ENCODE measurements around the gene SUSD6.
"Not testable (repeated sequence)": the region's sequence is repeated elsewhere in the genome, so short reads cannot be mapped to it uniquely, and the experiment has no call there.

SUSD6 gene

DNA sequence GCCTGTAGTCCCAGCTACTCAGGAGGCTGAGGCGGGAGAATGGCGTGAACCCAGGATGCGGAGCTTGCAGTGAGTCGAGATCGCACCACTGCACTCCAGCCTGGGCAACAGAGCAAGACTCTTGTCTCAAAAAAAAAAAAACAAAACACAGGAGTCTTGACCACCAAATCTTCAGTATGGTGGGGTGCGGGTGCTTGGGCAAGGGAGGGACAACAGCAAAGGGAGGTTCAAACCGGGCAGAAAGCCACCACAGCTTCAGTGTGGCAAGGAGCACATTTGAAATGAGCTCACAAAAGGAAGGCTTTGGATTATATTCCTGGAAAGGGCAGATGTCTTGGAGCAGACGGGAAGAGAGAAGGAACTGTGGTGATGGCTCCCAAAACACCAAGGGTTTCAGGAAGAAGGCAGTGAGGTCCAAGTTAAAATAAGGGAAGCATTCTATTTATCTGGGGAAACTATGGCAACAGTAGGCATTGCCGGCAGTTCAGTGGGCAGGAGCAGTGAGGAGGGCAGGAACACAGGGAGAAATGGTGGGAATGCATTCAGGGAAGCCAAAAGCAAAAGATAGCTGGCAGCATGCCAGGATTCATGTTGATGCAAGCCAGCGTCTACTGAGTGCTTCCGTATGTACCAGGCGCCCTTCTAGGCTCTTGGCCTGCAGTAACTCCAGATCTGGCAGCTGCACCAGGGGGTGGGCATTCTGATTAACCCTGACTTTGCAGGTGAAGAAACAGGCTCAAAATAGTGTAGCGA, 104.5 kb downstream of the SUSD6 start:
- no peak for DNase-seq

DNA sequence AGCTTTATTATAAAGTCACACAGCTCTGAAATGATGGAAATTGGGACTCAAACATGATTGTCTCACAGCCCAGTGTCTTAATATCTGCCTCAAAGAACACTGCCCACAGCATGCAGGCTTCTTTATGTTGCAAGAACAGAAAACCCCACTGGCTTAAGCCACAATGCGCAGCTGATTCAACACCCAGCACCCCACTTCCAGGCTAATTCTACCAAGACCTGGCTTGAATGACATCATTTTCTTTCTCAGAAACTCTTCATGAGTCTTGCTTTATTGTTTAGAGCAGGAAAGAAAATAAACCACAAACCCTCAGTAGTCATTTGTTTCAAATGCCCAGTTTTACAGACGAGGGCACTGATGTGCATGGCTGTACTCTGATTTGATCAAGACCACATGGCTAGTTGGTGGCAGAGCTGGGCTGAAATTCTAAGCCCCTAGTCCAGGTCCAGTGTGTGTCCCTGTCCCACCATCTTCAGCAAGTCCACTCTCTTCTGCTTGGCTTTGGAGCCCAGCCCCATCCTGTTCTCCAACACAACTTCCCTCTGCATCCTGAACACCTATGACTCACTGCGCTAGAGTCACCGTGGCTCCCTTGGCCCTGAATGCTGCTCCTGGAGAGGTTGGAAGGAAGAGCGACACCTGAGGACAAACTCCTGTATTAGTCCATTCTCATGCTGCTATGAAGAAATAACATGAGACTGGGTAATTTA, 105.2 kb downstream of the SUSD6 start:
- peak in 2 of 5 experiments; percentile 72 to 83 for DNase-seq

DNA sequence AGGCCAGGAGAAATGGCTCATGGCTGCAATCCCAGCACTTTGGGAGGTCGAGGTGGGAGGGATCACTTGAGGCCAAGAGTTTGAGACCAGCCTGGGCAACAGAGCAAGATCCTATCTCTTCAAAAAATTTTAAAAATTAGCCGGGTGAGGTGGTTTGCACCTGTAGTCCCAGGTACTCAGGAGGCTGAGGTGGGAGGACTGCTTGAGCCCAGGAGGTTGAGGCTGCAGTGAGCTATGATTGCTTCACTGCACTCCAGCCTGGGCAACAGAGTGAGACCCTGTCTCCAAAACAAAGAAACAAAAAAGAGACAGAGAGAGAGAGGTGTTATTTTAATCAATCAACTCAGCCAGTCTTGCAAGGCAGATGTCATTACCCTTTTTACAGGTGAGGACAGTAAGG, 107.2 kb downstream of the SUSD6 start:
- DNase-seq, result not testable (repeated sequence)

DNA sequence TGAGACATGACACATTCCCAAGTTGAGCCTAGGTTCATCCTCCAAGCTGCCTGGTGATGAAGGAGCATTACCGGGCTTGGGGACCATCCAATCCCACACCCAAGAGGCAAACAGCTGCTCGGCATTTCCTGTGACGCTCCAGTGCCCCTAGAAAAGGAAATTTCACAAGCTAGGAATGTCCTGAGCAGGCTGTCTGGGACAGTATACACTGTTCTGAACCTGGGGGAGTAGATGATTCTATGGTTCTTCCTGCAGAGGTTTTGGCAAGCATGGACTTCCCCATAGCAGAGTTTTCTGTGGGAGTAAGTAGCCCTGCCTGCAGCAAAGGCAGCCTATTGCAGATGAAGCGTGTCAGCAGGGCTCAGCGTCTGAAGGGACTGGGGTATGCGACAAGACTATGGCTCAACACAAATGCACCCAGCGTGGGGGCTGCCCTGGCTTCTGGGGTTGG, 108.1 kb downstream of the SUSD6 start:
- DNase-seq, result no peak

DNA sequence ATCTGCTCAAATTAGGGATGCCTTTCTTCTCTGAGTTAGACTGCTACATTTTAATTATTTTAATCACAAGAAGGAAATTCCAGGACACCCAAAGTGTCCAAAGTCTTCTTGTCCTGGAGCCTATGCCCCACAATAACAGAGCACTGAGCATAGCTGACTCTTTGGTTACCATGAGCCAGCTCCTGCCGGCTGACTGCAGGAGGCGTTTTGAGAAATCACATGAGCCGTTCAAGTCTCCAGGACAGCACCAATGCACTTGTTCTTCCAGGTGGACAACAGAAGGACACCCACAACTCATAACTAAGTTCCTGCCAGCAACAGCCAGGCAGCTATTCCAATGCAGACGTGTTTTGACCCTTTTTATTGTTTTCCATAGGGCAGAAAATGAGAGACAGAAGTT, 109.5 kb downstream of the SUSD6 start:
- DNase-seq, result no peak

DNA sequence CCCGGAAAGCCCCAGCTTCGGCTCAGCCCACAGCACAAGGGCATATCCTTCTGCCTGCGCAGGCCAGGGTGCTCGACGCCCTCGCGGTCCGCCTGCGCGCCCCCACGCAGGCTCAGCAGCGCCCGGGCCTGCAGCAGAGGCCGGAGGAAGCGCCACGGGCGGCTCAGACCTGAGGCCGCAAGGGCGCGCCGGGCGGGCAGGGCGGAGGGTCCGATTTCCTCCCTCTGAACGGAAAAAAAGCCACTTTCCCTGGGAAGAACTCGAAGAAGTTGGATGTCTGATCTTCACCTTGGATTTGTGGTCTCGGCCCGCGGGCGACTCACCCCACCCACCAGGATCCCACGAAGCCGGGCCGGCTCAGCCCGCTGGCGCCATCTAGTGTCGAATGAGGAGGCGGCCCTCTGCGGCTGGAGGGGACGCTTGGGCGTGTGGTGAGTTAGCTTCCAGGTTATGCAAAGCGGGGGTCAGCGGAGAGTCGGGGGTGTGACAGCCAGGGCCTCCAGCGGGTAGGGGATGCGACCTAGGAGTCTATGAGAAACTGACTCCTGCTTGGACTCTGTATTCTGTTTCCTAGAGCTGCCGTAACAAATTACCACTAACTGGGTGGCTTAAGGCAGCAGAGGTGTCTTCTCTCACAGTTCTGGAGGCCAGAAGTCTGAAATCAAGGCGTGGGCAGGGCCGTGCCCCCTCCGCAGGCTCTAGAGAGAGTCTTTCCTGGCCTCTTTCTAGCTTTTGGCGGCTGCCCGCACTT, 115.5 kb downstream of the SUSD6 start:
- DNase-seq, result peak; percentile 68 to 75 (median 72)

DNA sequence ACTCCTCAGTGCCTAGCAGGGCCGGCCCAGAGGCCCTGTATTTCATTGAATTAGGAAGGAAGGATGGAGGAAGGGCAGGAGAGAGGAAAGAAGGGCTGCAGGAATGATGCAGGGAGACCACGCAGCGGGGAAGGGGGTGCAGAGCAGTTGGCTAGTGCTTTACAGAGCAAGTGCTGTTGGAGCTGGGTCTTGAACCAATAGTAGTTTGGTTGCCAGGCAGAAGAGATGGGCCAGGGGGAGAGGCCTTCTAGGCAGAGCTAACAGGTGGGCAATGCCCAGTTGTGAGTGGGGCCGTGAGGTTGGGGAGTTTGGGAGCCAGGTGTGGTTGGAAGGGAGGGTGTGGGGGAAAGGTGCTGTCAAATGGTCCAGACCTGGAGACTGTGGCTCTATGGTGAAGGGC, 116.5 kb downstream of the SUSD6 start:
- DNase-seq, result no peak

DNA sequence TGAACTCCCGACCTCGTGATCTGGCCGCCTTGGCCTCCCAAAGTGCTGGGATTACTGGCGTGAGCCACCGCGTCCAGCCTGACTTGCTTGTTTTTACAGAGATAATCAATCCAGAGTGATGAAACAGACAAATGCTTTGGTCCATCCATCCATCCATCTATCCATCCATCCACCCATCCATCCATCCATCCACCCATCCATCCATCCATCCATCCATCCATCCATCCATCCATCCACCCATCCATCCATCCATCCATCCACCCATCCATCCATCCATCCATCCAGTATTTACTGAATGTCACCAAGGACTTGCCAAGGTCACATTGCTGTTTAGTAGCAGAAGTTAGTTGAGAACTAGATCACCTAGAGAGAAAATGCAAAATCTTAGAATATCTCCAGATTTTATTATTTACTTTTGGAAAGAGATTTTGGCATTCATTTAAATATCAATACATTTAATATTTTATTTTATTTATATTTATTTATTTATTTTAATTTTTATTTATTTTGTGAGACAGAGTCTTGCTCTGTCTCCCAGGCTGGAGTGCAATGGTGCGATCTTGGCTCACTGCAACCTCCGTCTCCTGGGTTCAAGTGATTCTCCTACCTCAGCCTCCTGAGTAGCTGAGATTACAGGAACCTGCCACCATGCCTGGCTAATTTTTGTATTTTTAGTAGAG, 120.7 kb downstream of the SUSD6 start:
- DNase-seq, result not testable (repeated sequence)

DNA sequence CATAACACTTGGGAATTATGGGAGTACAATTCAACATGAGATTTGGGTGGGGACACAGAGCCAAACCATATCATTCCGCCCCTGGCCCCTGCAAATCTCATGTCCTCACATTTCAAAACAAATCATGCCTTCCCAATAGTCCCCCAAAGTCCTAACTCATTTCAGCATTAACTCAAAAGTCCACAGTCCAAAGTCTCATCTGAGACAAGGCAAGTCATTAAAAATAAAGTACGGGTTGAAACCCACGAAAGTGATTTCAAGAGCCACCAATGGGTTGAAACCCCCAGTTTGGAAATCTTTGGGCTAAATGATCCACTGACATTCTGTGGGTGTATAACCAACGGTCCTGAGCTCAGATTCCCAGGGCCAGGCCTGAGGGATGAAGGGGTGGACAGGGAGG, 125.0 kb downstream of the SUSD6 start:
- not testable (repeated sequence) for DNase-seq

DNA sequence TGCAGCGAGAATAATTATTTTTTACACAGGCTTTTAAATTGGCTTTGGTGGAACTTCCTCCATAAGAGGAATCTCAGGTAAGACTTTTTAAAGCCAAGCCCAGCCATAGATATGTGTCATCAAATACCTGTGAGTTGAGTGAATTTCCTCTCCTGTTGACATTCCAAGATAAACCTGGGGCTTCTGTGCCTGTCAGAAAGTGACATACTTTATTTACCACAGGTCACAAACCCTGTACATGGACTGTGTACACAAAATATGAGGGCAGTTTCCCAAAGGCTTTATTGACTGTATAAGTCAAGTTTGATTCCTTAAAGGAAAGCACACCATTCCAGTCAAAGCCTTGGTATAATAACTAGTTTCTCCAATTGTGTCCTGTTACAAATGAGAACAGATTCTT, 129.7 kb downstream of the SUSD6 start:
- DNase-seq, result no peak

DNA sequence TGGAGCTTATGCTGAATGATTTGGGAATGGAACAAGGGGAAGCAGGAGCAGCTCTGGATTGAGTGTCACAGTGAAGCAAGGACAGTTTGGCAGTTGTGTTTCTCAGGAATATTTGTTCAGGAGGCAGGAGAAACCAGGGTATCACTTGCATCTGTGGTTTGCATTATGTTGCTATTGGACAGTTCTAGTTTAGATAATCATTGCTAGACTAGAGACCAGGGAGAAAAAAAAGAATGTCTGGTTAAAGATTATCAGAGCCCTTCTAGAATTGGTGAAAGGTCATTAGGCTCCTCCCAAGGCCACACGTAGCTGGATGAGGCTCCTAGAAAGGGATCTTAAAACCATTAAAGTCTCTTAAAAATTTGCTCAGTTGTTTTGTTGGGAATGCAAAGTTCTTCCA, 138.6 kb downstream of the SUSD6 start:
- DNase-seq, result no peak

DNA sequence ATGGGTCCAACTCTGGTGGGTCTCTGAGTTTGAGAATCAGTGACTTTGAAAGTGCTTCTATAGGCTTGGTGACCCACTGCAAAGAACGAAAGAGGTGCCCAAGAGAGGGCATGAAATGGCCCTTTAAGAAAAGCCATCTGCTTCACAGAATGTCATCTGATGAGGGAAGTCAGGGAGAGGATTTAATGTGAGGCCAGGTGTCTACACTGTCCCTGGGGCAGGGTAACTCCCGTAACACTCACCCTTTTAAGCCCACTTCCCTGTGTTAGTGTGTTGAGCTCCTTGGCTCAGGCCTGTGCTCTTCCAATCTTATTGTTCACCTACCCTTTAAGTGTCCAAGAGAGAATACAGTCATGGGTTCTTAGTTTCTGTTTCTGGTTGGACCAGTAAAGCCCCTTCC, 139.1 kb downstream of the SUSD6 start:
- no peak for DNase-seq

DNA sequence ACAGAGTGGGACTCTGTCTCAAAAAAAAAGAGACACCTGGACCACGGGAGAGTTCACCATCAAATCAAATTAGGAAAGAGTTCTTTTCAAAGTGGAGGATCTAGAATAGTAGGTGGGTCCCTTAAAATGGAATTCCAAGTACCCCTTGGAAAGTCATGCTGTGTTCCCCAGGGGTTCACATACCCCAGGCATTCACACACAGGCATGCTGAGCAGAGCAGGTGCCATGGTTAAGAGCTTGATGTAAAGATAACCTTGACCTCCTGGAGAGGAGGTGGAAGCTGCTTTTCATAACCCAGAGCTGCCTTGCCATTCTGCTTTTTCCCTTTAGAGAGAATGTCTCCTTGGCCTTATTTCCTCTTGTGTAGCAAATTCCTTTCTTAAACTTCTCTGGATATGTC, 141.4 kb downstream of the SUSD6 start:
- no peak for DNase-seq

DNA sequence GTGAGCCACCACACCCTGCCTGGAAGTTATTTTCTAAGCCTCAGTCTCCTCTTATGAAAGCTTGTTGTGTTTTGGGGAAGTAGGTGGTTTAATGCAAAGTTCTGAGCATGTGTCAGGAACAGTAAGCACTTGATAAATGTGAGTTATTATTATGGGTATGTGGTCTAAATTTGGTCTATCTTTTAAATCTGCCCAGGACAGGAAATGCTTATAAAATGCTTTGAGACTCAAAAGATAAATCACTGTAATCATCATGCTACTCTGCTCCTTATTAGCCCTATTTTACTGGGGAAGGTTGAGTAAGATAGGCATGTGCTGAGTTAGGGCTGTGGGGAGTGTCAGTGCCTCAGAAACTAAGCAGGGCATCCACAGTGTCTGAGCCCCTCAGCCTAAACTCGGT, 142.5 kb downstream of the SUSD6 start:
- no peak for DNase-seq

DNA sequence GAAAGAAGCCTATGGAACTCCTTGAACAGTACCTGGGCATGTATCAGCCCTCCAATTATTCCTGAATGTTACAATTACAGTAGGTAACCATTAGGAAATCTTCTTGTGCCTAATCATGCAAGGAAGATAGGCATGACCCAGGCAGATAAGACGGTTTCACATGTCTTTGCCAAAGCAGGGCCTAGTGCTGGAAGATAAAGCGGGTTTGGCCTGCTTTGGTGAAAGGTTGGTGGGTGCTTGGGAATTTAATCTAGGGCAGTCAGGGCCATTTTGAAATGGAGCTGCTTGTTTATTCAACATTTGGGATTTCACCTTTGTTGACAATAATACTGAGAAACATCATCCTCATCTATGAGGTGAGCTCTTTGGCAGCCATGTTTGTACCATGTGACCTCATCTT, 143.1 kb downstream of the SUSD6 start:
- no peak for DNase-seq

DNA sequence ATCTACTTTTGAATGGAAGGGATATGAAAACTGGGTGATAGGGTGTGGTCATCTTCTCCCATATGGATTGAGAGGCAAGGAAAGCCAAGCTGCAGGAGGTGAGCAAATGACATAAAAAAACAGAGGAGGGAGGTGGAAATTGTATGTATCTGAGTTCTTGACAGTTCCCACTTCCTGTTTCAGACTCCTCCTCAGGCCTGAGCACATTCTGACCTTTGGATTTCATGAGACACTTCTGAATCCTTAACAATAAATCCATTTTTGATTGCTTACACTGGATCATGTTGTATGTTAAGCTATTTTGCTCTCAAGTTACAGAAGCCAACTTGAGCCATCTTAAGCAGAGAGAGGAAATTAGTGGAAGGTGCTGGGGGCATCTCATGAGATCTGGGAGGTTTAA, 143.9 kb downstream of the SUSD6 start:
- no peak for DNase-seq

DNA sequence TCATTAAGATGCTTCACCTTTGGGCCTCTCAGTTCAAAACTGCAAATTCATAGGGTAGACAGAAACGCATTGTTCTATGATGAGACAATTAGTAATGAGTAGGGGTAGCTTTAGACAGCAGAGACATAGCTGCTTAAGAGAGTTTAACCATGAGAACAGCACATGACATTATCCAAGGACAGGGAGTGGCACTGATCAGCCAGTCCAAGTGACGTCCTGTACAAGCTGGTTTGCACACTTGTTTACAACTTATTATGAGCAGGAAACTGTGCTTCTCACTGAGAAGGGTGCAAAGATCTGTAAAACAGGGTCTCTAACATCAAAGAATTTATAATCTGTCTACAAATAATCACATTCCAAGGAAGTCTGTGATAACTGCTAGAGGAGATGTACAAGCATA, 144.4 kb downstream of the SUSD6 start:
- DNase-seq, result no peak

DNA sequence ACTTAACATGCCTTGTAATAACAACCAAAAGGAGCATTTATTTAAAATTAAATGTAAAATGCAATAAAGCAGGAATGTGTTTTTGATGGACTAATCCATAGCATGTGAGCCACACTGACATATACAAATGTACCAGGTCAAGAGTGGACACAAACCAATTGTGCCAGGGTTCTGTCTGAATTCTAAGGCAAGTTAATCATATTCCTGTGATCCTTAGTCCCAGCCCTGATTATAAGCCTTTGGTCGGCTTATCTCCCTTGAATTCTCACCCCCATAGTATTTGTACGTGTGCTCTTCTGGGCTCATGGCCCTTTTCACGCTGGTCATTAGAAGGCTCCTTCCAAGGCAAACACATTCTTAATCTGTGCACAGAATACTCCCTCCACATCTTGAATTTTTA, 144.9 kb downstream of the SUSD6 start:
- no peak for DNase-seq

DNA sequence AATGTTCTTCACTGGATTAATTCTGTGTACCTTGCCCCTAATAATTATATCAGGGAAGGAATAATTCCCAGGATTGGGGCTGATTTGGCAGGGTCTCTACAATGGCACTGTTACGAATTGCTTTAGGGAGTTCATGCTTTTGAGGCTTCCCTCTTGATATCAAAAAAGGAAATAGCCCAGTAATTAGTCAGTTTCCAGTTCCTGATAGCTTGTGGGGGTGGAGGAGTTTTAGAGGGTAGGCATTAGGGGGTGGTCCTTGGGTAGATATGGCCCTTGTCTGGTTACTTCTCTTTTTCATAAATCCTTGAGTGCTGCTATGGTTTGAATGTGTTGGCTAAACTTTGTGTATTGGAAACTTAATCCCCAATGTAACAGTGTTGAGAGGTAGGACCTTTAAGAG, 149.4 kb downstream of the SUSD6 start:
- DNase-seq, result no peak

DNA sequence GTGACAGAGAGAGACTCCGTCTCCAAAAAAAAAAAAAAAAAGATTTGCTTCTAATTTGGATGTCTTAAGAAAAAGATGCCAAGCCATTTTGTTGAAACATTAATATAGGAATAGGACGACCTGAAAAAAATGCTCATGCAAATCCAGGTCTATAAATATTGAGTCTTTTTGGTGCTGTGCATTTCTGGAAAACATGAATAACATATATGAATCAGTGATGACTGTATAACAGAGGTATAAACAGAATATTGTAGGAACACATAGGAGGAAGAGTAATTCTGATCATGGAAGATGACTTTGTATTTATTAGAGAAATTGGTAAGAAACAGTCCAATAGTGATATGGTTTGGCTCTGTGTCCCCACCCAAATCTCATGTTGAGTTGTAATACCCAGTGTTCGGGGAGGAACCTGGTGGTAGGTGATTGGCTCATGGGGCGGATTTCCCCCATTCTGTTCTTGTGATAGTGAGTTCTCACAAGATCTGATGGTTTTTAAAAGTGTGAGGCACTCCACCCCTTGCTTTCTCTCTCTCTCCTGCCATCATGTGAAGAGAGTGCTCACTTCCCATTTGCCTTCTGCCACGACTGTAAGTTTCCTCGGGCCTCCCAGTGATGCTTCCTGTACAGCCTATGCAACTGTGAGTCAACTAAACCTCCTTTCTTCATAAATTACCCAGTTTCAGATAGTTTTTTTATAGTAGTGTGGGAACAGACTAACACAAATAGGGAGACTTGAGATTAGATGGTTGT, 152.5 kb downstream of the SUSD6 start:
- DNase-seq, result no peak

Measured in T-helper 2 cell (primary cell).